Gastrocnemius medialis (tissue), 4 donors: ENCODE data around the gene RNF144A.

Experiments used
- POLR2A ChIP-seq, 2 donors: fragments of 450-650 bp; IDR thresholded peaks; one replicate each; pipeline ENCODE4 v1.6.1; 2017; ENCODE audit warnings: antibody characterized with exemption in 2 of 2, mild to moderate bottlenecking in 2 of 2, moderate library complexity in 2 of 2
- TF ChIP-seq, protein P1 (sequence below), 5 experiments: fragments of 450-650 bp in 3 of 5; fragments of 200-600 bp in 2 of 5; sonication (generic) in 2 of 5; IDR thresholded peaks in 4 of 5; conservative IDR thresholded peaks in 1 of 5; 1 replicate in 4 of 5; 2 replicates in 1 of 5; pipeline ENCODE4 v1.5.1; 2016 to 2019; ENCODE audit warnings: antibody characterized with exemption in 5 of 5, mild to moderate bottlenecking in 3 of 5, moderate library complexity in 3 of 5

DNA sequence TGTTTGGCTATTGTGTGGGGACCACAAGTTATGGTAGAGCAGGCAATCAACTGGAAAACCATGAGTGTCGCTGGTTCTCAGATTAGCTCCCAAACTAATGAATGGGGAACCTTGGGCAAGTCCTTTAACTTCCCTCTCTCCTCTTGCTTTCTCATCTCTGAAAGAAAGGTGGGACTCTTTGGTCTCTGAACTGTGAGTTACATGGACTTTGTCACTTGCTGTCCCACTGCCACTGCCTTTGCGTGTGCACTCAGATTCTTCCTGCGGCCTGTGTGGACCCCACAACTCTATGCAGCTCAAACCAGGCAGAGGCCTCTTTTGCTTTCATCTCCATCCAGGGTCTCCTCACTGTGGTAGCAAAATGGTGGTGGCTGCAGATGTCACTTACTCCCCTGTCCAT, 86.7 kb downstream of the RNF144A start:
- TF ChIP-seq, protein P1, sequence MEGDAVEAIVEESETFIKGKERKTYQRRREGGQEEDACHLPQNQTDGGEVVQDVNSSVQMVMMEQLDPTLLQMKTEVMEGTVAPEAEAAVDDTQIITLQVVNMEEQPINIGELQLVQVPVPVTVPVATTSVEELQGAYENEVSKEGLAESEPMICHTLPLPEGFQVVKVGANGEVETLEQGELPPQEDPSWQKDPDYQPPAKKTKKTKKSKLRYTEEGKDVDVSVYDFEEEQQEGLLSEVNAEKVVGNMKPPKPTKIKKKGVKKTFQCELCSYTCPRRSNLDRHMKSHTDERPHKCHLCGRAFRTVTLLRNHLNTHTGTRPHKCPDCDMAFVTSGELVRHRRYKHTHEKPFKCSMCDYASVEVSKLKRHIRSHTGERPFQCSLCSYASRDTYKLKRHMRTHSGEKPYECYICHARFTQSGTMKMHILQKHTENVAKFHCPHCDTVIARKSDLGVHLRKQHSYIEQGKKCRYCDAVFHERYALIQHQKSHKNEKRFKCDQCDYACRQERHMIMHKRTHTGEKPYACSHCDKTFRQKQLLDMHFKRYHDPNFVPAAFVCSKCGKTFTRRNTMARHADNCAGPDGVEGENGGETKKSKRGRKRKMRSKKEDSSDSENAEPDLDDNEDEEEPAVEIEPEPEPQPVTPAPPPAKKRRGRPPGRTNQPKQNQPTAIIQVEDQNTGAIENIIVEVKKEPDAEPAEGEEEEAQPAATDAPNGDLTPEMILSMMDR (IDR thresholded peaks at IDR 0.05 in 4 of 5, conservative IDR thresholded peaks at IDR 0.05 in 1 of 5): no peak
- no peak for TF ChIP-seq POLR2A (IDR thresholded peaks at IDR 0.05)
